NCI-H82 treated with DMSO at 0.1 percent for 48 hours (cell line): ENCODE measurements around the gene COL1A1.

Experiments used
- DNase-seq: peaks from one replicate; lab custom pipeline; 2025; ENCODE audit not compliant: unreplicated experiment; lab: John Stamatoyannopoulos, UW

The COL1A1 gene

DNA sequence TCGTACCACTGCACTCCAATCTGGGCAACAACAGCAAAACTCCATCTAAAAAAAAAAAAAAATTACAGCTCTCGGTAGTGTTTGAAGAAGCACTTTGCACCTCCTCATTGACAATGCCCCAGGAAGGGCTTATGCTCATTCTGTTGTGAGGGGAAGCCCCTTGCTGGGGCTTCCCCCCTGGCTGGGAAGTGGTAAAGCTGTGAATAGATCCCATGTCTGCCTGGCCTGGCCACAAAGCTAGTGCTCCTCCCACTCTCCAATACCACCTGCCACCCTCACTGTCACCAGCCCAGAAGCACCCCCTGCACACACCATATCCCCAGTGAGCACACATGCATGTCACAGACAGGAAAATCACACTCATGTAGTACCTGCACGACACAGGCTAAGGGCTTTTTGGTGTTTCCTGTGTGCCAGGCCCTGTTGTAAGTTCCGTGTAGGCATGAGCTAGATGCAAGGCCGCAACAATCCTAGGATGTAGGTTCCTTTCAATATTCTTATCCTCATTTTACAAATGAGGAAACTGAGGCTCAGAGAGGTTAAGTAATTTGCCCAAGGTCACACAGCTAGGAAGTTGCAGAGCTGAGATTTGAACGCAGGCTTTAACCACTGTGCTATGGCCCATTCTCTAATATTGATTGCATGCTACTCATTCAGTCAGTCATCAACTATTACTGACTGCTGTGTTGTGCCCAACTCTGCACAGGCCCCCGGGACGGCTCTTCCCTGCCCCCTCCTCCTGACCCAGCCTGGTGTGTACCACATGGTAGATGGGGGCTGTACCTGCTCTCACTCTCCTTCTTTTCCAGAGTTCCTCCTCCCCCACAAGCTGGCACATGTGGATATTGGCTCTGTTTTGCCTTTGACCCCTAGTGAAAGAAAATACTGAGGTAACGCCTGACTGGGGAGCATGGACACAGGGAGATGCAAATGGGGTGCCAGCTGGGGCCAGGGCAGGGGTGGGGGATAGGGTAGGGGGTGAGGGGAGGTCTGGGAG lies 11.9 kb upstream of the COL1A1 start:
- peak; percentile 23 for DNase-seq

DNA sequence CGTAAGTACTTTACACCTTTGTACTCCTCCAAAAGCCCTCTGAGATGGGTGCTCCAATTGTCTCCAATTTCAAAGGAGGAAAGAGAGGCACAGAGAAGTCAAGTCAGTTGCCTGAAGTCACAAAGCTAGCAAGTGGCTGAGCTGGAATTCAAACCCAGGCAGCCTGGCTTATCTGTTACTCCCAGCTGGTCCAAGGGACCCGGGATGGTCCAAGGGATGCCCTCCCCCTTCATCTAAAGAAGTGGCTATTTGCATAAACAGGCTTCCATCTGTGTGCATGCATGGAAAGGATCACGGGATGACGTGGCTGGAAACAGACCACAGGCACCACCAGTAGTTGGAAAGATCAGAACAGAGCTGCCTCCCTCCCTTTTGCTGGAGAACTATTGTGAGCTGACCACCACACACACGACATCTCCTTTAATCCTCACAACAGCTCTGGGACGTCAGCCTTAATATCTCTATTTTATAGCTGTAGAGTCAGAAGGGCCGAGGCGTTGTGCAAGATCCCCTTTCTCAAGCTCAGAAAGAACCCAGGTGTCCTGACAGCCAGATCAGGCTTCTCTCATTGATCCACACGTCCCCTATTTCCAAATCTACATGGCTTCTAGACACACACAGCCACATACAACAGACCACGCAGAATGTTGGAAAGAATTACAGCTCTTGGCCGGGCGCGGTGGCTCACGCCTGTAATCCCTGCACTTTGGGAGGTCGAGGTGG lies 10.9 kb upstream of the COL1A1 start:
- DNase-seq: no peak

DNA sequence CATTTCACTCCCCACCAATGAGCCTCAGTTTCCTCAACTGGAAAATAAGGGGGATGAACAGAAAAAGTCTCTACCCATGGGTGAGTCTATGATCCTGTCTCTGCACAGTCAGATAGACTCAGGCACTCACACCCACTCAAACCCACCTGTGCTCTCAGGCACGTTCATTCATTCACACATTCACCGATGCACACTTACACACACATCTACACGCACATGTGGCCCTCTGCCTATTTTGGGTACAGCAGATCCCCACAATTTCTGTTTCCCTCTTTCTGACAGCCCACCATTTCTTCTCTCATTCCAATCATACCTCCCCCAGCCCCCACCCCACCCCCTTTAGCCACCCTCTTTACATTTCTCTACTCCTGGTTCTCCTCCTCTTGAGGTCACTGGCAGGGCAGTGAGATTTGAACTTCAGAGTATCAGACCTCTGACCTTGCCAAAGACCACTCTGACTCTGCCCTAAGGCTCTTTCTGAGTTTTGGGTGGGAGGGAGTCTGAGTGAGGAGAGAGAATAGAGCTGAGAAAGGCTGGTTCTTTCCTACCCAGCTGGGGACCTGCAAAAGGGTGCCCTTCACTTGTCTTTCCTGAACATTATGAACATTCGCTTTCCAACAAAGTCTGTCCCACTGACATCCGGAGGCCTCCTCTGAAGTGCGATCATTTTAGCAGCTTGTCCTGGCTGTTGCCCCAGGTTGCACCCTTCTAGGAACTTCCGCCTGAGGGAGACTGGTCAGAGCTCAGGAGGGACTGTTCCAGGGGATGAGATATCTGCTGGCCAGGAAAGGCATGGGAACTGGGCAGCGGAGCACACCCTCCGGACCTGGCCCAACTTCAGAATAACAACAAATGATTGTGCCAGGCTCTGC lies 10.1 kb upstream of the COL1A1 start:
- DNase-seq: no peak

- no peak for DNase-seq
These were observed 9.1 kb upstream of the COL1A1 start for GRCh38 chr17:50210240-50211225.

DNA sequence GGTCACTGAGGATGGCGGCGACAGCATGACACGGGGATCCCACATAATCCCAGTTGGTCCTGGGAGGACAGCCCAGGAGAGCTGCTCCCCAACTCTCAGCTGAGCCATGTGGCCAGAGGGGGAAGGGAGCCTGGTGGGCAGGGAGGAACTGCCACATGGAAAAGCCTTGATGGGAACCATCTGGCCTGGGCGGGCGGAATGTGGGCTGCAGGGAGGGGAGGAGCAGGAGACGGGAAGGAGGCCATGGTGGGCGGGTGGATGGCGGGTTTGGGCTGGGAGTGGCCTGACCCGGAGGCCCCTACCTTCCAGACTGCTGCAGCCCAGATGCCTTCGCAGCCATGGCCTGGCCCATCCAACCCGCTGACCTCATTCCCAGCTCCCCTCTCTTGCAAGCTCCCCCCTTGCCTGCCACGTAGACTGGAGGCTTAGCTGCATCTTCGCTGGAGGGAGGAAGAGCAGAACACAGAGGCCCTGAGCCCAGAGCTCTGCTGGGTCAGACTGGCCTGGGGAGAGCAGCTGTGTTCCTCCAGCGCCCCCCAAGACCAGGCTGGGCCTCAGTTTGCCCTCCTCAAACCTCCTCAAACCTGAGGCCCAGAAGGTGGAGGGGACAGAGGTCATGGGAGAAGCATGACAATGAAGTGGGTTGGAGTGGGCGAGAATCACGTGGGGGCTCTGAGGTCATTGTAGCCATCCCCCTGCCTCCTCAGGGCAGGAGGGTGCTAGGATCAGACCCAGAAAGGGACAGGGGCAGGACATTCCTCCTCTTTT lies 8.2 kb upstream of the COL1A1 start:
- peak; percentile 10 for DNase-seq

DNA sequence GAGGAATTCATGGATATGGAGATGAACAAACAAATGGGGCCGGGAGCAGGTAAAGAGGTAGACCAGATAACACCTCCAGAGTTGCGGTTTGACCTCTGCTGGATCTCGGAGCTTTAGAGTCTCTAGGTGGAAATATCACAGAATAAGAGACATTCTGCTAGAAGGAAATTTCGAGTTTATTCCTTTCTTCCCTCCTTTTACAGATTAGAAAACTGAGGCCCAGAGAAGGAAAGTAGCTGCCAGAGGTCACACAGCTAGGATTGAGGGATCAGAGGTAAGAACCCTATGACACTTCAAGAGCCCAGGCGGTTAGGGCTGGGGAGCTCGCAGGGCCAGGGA lies 7.7 kb upstream of the COL1A1 start:
- DNase-seq: no peak

DNA sequence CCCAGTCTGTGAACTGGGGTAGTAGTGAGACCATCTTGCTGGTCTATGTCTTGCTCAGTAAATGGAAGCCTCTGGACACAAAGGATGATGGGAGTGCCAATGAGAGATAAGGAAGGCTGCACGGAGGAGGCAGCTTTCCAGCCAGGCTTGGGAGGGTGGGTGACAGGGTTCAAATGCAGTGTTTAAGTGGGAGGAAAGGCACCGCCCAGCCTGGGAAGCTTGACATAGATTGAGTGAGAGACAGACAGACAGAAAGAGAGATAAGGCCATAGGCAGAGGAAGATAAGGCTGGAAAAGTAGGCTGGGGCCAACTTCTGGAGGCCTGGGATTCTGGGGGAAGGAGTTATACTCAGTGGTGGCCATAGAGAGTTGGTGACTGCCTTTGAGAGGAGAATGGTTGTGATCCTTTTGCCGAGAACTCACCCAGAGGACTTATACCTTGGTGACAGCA lies 7.2 kb upstream of the COL1A1 start:
- DNase-seq: no peak

GRCh38 chr17:50207792-50208567 lies 6.5 kb upstream of the COL1A1 start:
- no peak for DNase-seq

DNA sequence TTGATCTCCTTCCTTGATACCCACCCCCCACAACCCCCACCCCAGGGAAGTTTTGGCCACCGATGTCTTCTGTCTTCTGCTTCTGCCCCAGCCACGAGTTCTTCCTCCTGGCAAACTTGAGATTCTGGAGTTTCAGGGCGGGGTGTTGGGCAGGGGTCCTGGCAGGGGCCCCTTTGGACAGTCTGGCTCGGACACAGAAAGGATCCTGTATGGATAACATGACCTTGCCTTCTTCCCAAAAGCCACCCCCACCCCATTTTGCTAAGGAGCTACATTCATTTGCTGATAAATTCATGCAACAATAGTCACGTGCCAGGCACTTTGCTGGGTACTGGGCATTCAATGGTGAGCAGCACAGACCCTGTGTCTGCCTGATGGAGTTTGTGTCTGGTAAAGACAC lies 5.9 kb upstream of the COL1A1 start:
- no peak for DNase-seq

DNA sequence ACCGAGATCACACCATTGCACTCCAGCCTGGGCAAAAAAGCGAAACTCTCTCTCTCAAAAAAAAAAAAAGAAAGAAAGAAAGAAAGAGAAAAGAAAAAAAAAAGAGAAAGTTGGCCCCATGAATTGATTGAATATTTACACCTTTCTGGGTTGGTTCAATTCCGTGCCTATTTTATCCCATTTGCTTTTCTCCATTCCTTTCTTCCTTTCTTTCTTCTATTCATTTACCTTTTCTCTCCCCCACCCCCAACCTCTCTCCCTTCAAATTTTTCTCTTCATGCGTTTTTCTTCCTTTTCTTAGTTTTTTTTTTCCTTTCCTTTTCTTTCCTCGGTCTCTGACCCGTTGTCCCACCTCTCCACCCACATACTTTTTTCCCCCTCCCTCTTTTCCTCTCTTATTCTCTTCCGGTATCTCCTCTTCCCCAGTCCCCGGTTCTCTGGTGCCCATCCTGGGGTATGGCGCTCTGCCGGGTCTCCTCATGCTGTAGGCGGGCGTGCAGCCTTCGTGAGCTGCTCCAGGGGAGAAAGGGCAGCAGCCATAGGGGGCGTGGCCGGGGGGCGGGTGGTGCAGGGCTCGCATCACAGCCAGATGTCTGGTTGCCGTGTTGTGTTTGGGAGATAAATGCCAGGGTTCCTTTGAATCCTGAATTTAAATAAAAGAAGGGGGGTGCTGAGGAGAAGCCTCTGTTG lies 5.3 kb upstream of the COL1A1 start:
- peak; percentile 30 for DNase-seq

DNA sequence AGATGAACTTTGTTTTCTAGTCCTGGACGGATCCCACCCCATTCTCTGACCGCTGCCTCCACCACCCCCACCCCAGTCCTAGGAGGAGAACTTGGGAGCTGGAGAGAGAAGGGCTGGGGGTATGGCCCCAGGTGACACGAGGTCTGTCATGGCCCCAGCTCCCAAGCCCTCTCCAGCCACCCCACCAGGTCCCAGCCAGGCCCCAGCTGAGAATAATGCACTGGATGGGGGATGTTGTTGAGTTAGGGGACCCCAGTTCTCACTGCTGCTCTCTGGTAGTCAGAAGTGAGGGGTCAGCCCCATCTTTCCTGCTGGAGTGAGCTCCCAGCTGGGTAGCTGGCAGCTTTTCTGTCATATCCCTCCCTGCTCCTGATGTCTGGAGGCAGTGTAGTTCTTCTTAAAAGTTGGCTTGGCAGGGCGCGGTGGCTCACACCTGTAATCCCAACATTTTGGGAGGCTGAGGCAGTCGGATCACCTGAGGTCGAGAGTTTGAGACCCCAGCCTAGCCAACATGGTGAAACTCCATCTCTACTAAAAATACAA lies 4.6 kb upstream of the COL1A1 start:
- DNase-seq: no peak

- DNase-seq: no peak
These were observed 3.9 kb upstream of the COL1A1 start for GRCh38 chr17:50205111-50205962.

GRCh38 chr17:50204431-50204830 lies 3.0 kb upstream of the COL1A1 start:
- no peak for DNase-seq

DNA sequence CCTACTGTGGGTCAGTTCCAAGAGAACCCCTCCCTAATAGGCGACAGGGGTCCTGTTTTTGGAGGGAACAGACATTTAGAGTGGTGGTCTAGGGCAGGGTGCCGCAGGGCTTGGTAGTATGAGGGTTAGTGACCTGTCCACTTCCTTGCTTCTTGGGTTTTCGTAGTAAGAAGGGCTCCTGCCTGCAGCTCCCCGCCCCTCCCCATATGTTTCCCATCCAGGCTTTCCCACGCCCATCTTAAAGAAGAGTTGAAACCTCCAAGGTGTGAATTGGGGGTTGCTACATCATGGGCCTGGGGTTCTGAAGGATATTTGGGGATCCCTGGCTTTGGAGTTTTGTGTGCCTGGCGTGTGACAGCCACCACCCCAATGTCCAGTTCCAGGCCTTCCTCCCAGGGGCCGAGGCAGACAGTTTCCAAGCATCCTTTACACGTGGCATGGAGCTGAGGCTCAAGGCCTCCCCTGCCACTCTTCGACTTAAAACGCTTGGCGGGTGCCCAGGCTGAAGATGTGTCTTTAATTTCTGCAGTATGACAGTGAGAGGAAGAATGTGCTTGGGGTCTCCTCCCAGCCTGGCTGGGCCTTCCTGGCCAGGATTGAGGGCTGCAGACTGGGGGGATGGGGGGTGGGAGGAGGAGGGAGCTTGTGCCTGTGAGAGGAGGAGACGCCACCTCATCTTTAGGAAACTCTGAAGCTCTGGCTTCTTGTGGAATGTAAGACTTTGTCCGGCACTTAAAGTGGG lies 2.3 kb upstream of the COL1A1 start:
- no peak for DNase-seq

DNA sequence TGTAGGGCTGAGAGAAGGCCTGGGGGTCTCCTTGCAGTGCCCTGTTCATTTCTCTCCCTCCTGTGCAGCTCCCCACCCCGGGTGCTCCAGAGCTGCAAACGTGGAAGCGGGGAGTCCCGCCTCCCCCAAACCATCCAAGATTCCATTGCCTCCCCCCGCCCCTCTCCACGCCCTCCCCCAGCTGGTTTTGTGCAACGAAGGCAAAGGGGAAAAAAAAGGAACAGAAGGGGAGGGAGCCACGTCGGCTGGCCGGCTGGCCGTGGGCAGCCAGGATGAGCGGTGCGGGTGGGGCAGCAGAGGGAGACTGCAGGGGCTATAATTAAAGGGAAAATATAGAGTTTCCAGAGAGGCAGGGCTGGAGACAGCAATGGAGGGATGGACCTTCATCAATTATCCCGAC lies 1.7 kb upstream of the COL1A1 start:
- DNase-seq: no peak
